Measurements from ENCODE around the gene ABCB4. TPM values are rescaled to one million over a fixed set of nuclear protein-coding genes. Genes with fewer than 3 reads are reported as not detected.

Gene ABCB4
- total RNA-seq, 3 donors from 2014 or later, result 0.33 to 2.8 (median 1.3) TPM

DNA sequence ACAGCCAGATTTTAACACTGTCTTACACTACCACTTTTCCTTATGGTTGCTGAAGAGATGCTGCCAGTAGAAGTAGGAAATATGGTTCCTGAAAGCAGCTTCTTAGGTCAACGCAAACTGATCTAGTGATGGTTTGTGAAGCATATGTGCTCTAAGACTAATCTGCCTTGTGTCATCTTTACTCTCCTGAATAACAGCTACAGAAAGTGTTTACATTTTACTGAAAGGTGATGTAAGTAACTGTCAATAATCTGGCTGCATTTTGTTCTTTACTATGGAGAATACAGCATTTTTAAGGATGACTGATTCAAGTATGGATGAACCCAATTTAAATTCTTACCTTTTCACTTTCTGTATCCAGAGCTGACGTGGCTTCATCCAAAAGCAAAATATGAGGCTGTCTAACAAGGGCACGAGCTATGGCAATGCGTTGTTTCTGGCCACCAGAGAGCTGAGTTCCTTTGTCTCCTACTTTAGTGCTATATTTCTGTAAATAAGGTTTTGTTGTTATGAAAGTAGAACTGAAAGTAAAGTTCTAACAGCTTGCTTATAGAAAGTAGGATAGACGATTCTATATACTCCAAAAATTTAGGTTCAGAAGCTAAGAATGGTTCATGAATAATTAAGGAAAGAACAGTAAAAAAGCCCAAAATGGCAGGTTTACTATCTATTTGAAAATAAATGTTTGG lies 30.2 kb upstream of the ABCB4 start:
- intact Hi-C loops (cut with DNase I; ENCODE audit: low total_unique reads), result no loop called here

DNA sequence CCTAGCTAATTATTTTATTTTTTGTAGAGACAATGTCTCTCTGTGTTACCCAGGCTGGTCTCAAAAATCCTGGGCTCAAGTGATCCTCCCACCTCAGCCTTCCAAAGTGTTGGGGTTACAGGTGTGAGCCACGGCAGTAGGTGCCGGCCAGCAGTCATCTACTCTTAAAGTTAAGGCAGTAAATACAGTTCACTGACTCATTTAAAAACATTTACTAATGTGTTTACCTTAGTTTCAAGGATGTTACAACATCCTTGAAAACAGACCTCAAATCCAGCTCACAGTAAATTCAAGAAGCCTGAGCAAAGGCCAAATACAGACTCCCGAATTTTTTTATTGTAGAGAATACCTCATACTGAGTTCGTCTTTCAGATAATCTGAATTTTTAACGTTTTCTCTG lies 29.6 kb upstream of the ABCB4 start:
- no peak overlapping the region for H3K4me3 ChIP-seq
- H3K36me3 ChIP-seq, result no peaks in the 10 kb centered on the region
- TF ChIP-seq POLR2A (IDR thresholded peaks at IDR 0.05) (no peak), POLR2AphosphoS5 (IDR thresholded peaks at IDR 0.05) (no peak)
- TF ChIP-seq, protein P1, sequence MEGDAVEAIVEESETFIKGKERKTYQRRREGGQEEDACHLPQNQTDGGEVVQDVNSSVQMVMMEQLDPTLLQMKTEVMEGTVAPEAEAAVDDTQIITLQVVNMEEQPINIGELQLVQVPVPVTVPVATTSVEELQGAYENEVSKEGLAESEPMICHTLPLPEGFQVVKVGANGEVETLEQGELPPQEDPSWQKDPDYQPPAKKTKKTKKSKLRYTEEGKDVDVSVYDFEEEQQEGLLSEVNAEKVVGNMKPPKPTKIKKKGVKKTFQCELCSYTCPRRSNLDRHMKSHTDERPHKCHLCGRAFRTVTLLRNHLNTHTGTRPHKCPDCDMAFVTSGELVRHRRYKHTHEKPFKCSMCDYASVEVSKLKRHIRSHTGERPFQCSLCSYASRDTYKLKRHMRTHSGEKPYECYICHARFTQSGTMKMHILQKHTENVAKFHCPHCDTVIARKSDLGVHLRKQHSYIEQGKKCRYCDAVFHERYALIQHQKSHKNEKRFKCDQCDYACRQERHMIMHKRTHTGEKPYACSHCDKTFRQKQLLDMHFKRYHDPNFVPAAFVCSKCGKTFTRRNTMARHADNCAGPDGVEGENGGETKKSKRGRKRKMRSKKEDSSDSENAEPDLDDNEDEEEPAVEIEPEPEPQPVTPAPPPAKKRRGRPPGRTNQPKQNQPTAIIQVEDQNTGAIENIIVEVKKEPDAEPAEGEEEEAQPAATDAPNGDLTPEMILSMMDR (IDR thresholded peaks at IDR 0.05), result no peak
- no peaks in the 10 kb centered on the region for H3K4me1 ChIP-seq
- no peaks in the 10 kb centered on the region for H3K9me3 ChIP-seq
- intact Hi-C loops (cut with DNase I; ENCODE audit: low total_unique reads), result no loop called here
- H3K27ac ChIP-seq, result no peak overlapping the region
- H3K27me3 ChIP-seq, result no peaks in the 10 kb centered on the region
- no peak for DNase-seq (ENCODE audit: low spot score in 2 of 2)

More for the DNA sequence above, 30.2 kb upstream of the ABCB4 start:
- H3K27ac ChIP-seq, result no peak overlapping the region
- no peak for DNase-seq (ENCODE audit: low spot score in 2 of 2)
- H3K4me3 ChIP-seq, result no peak overlapping the region
- TF ChIP-seq POLR2A (IDR thresholded peaks at IDR 0.05) (no peak), POLR2AphosphoS5 (IDR thresholded peaks at IDR 0.05) (no peak)
- TF ChIP-seq, protein P1 (IDR thresholded peaks at IDR 0.05), result no peak
- no peaks in the 10 kb centered on the region for H3K27me3 ChIP-seq
- no peaks in the 10 kb centered on the region for H3K4me1 ChIP-seq
- no peaks in the 10 kb centered on the region for H3K36me3 ChIP-seq
- H3K9me3 ChIP-seq, result no peaks in the 10 kb centered on the region

DNA sequence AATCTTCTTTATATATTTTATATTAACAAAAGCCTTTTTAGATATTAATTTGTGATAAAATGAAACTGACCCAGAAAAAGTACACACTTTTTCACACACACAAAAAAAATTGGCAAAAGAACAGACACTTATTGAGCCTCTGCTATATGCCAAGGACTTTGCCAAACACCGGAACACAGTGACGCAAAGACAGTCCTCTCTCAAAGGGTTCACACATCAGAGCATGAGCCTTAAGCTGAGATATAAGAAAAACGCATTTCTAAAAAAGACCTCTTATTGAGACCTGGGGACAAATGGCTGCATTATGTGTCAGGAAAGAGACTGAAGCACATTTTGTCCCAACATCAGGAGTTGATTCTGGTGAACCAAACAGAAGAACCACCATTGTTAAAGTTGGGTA lies 24.0 kb upstream of the ABCB4 start:
- Histone ChIP-seq H3K27ac (no peak overlapping the region), H3K36me3 (no peaks in the 10 kb centered on the region), H3K9me3 (no peaks in the 10 kb centered on the region), H3K4me1 (no peaks in the 10 kb centered on the region), H3K27me3 (no peaks in the 10 kb centered on the region), H3K4me3 (no peak overlapping the region)
- no peak for DNase-seq (ENCODE audit: low spot score in 2 of 2)
- no peak for TF ChIP-seq POLR2AphosphoS5 (IDR thresholded peaks at IDR 0.05)
- no peak for TF ChIP-seq POLR2A (IDR thresholded peaks at IDR 0.05)
- TF ChIP-seq, protein P1 (IDR thresholded peaks at IDR 0.05), result no peak
- intact Hi-C loops (cut with DNase I; ENCODE audit: low total_unique reads), result no loop called here

DNA sequence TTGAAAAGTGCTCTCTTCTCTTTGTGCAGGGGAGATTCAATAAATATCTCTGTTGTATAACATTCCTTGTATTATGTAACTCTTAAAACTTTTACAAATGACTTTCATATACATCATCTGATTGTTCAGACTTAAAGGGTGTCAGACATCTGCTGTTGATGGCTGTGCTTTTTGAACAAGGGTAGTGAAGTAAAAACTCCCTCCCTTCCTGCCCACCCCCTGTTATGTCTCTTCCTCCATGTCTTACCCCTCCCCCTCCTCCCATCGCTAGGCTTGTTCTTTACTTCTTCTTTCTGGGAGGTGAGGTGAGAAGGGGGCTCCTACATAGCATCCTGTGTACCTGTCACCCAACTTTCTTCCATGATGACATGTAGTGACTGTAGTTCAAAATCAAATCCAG lies 23.4 kb upstream of the ABCB4 start:
- no peak overlapping the region for H3K27ac ChIP-seq
- DNase-seq (ENCODE audit: low spot score in 2 of 2), result no peak
- no peaks in the 10 kb centered on the region for H3K27me3 ChIP-seq
- no peak for TF ChIP-seq POLR2AphosphoS5 (IDR thresholded peaks at IDR 0.05)
- TF ChIP-seq, protein P1 (IDR thresholded peaks at IDR 0.05), result no peak
- no peak for TF ChIP-seq POLR2A (IDR thresholded peaks at IDR 0.05)
- H3K9me3 ChIP-seq, result no peaks in the 10 kb centered on the region
- intact Hi-C loops (cut with DNase I; ENCODE audit: low total_unique reads), result no loop called here
- no peaks in the 10 kb centered on the region for H3K36me3 ChIP-seq
- no peaks in the 10 kb centered on the region for H3K4me1 ChIP-seq
- no peak overlapping the region for H3K4me3 ChIP-seq

DNA sequence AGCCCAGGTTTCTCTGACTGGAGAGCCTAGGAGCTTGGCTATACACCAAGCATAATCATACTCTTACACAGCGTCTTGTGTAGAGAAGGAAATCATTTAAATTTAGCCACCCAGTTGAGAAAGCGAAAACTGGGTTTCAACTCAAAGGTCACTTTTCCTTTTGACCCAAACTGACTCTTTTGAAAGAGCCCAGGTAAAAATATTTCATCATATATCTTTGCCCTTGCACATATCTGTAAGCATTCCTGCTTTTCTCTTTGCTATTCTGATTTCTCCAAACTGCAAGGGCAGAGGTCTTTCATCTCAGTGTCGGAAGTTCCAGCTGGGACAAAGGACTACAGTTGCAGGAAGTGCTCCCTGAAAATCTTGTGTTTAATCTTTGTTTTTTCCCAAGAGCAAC lies 22.0 kb upstream of the ABCB4 start:
- intact Hi-C loops (cut with DNase I; ENCODE audit: low total_unique reads), result no loop called here
- no peaks in the 10 kb centered on the region for H3K9me3 ChIP-seq

More for the DNA sequence above, 22.0 kb upstream of the ABCB4 start:
- DNase-seq (ENCODE audit: low spot score in 2 of 2), result no peak
- H3K36me3 ChIP-seq, result no peaks in the 10 kb centered on the region
- TF ChIP-seq POLR2AphosphoS5 (IDR thresholded peaks at IDR 0.05), result no peak
- no peak for TF ChIP-seq POLR2A (IDR thresholded peaks at IDR 0.05)
- TF ChIP-seq, protein P1 (IDR thresholded peaks at IDR 0.05), result no peak
- no peak overlapping the region for H3K27ac ChIP-seq
- H3K4me1 ChIP-seq, result no peaks in the 10 kb centered on the region
- H3K27me3 ChIP-seq, result no peaks in the 10 kb centered on the region
- H3K4me3 ChIP-seq, result no peak overlapping the region

Measured in breast epithelium (tissue), 4 donors.